Measurements from ENCODE around the gene TRAM2.

- TF ChIP-seq CTCF (conservative IDR thresholded peaks at IDR 0.05; ENCODE audit: low read depth, low read length): no peak
- no peak for TF ChIP-seq EZH2phosphoT487 (IDR thresholded peaks at IDR 0.05; ENCODE audit: borderline replicate concordance, low read length)
- no peak for TF ChIP-seq EZH2 (IDR thresholded peaks at IDR 0.05; ENCODE audit: low read length, unreplicated experiment)
These were observed 34.0 kb upstream of the TRAM2 start for GRCh38 chr6:52610745-52611355.

Measured in PC-3 (cell line).